CD8-positive, alpha-beta memory T cell (primary cell): Measurements from ENCODE around the gene SEMA5A. TPM values are rescaled to one million over a fixed set of nuclear protein-coding genes. Genes with fewer than 3 reads are reported as not detected.

Source experiments
- CTCF ChIA-PET: fragments of 350-600 bp; sonication (Branson Sonifier 250); formaldehyde crosslinking; loops from one replicate; lab custom pipeline; 2021; ENCODE audit warnings: antibody characterized with exemption; lab: Charles Lee
- POLR2A ChIA-PET: fragments of 350-600 bp; sonication (Branson Sonifier 250); formaldehyde crosslinking; loops from one replicate; lab custom pipeline; 2021; ENCODE audit warnings: antibody characterized with exemption; lab: Charles Lee
- DNase-seq, 5 donors: peaks; one replicate each; pipeline versions ENCODE4 v3.0.0 to v3.0.0-alpha.2; 2020 to 2022; ENCODE audit warnings: mixed read lengths in 1 of 5
- H3K27ac ChIP-seq: one replicate; pipeline ENCODE4 v1.7.0; 2013; ENCODE audit warnings: low read depth, mild to moderate bottlenecking, low read length, moderate library complexity
- H3K27me3 ChIP-seq: 2 replicates; pipeline ENCODE4 v1.7.0; 2013; ENCODE audit warnings: low read length, mild to moderate bottlenecking; ENCODE audit not compliant: insufficient read depth, poor library complexity, severe bottlenecking
- H3K36me3 ChIP-seq: 2 replicates; pipeline ENCODE4 v1.7.0; 2013; ENCODE audit warnings: mild to moderate bottlenecking, low read length, moderate library complexity; ENCODE audit not compliant: insufficient read depth
- H3K4me1 ChIP-seq: 2 replicates; pipeline ENCODE4 v1.7.0; 2013; ENCODE audit warnings: mild to moderate bottlenecking, low read length, moderate library complexity; ENCODE audit not compliant: insufficient read depth
- H3K4me3 ChIP-seq: 2 replicates; pipeline ENCODE4 v1.7.0; 2013; ENCODE audit warnings: mild to moderate bottlenecking, low read length
- H3K9me3 ChIP-seq: 2 replicates; pipeline ENCODE4 v1.7.0; 2013; ENCODE audit warnings: mild to moderate bottlenecking, low read length
- H3K27ac Mint-ChIP-seq, 8 donors: one replicate each; pipeline ENCODE4 v1.8.0; 2020 to 2021; ENCODE audit warnings: mixed read lengths in 8 of 8, mild to moderate bottlenecking in 6 of 8, inconsistent platforms in 3 of 8, moderate library complexity in 3 of 8
- H3K27me3 Mint-ChIP-seq, 2 donors: one replicate each; pipeline ENCODE4 v1.8.0; 2020 to 2021; ENCODE audit warnings: mixed read lengths in 2 of 2, mild to moderate bottlenecking in 1 of 2, moderate library complexity in 1 of 2
- H3K36me3 Mint-ChIP-seq, 3 donors: one replicate each; pipeline ENCODE4 v1.8.0; 2020 to 2021; ENCODE audit warnings: mixed read lengths in 3 of 3, inconsistent platforms in 1 of 3, mild to moderate bottlenecking in 1 of 3
- H3K4me1 Mint-ChIP-seq, 3 donors: one replicate each; pipeline ENCODE4 v1.8.0; 2020 to 2021; ENCODE audit warnings: mixed read lengths in 3 of 3, inconsistent platforms in 1 of 3, mild to moderate bottlenecking in 1 of 3
- H3K4me3 Mint-ChIP-seq, 7 donors: one replicate each; pipeline ENCODE4 v1.8.0; 2020 to 2021; ENCODE audit warnings: mixed read lengths in 7 of 7, mild to moderate bottlenecking in 6 of 7, moderate library complexity in 4 of 7, inconsistent platforms in 2 of 7
- H3K9me3 Mint-ChIP-seq, 5 donors: one replicate each; pipeline ENCODE4 v1.8.0; 2020 to 2022; ENCODE audit warnings: mixed read lengths in 5 of 5, mild to moderate bottlenecking in 3 of 5, moderate library complexity in 2 of 5, inconsistent platforms in 1 of 5
- polyA plus RNA-seq: library from polyadenylated mRNA; unstranded; fragments of 300-500 nt; fragmentation: Illumina TruSeq; gene quantifications from one replicate; pipeline ENCODE4 v1.2.3, GENCODE V29; 2021
- total RNA-seq, 2 experiments: library from RNA; stranded (reverse); gene quantifications; one replicate each; pipeline ENCODE4 v1.2.3, GENCODE V29; 2021

SEMA5A gene
- total and polyA plus RNA-seq, 3 experiments from 2014 or later: not detected

DNA sequence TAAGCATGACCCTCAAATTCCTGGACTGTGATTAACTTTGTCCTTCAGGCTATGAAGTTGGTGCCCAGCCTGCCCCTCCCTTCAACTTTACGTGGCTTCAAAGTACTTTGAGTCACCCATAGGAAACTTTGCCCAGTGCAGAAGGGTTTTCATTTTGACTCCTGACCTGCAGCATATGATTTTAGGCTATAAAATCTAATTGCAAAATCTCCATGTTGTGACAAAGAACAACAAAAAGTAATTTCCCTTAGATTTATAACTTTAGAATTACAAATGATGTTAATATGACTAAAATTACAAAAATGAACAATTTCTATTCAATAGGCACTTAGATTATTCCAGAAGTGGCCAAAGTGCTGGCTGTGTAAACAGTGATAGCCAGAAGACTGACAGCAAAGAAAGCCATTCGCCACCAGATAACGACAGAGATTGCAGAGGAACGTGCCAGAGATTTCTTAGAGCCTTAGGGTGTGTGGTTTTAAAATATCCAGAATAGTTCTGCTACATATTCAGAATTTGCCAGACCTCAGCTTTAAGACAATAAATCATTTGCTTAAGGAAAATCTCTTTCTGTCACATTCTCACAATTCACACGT is 197.4 kb downstream of the SEMA5A start:
- no peaks in the 10 kb centered on the region for H3K27me3 Mint-ChIP-seq
- H3K27ac Mint-ChIP-seq: no peak overlapping the region
- Histone ChIP-seq H3K27me3 (no peaks in the 10 kb centered on the region), H3K4me3 (no peak overlapping the region), H3K4me1 (no peaks in the 10 kb centered on the region), H3K9me3 (no peaks in the 10 kb centered on the region), H3K36me3 (no peaks in the 10 kb centered on the region), H3K27ac (no peak overlapping the region)
- no peak for DNase-seq
- no peak overlapping the region for H3K4me3 Mint-ChIP-seq
- peaks cover 0 to 8% (median 4%) of the 10 kb centered on the region in 5 donors for H3K9me3 Mint-ChIP-seq
- POLR2A ChIA-PET: no interaction called here
- CTCF ChIA-PET: no interaction called here
- no peaks in the 10 kb centered on the region for H3K4me1 Mint-ChIP-seq
- H3K36me3 Mint-ChIP-seq: no peaks in the 10 kb centered on the region

DNA sequence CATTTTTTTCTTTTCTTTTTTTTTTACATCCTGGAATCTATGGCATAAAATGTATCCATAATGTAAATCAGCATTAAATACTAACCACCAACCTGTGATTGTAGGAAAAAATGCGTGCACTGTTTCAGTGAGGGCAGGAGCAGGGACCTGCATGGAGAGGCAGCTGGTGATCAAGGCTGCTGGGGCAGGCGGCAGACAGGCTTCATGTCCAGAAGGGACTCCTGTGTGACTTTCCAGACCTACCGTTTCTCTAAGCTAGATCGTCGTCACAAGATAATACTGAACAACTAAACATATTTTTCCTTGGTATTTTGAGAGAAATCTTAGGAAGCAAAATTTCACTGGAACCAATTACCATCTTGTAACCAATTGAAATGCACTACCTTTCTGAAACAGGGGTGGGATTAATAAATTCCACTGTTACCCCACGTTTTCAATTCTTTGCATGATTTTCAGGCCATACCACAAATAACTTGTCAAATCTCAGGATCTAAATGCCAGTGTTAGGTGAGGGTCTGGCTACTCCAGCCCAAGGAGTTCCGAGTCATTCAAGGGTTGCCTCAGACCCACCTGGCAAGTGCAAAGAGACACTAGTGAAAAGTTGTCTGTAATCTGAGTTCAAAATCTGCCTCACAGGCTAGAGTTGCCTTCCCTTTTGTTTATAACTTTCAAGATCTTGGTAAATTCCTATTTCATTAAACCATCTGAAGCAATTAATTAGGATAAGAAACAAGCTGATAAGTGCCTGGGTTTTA is 198.2 kb downstream of the SEMA5A start:
- no peak overlapping the region for H3K27ac Mint-ChIP-seq
- CTCF ChIA-PET: no interaction called here

DNA sequence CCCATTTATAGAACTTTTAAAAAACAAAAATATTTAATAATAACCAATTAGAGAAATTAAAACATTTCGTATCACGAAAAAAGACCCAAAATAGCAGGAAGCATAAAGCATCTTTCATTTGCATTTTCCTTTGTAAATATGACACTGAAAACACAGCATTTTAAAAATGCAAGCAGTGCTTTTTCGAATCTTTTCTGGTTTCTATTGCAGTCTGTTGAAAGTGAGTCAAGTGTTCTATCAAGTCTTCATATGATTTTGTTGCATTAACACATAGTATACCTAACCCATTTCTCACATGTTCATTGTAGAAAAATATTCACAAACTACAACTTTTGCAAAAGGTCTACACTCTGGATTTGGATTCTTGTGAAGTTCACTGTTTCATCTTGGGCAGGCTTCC is 198.8 kb downstream of the SEMA5A start:
- Histone ChIP-seq H3K36me3 (no peaks in the 10 kb centered on the region), H3K27ac (no peak overlapping the region), H3K27me3 (no peaks in the 10 kb centered on the region), H3K4me3 (no peak overlapping the region), H3K9me3 (no peaks in the 10 kb centered on the region), H3K4me1 (no peaks in the 10 kb centered on the region)
- Mint-ChIP-seq H3K27me3 (no peaks in the 10 kb centered on the region), H3K27ac (no peak overlapping the region), H3K36me3 (no peaks in the 10 kb centered on the region), H3K4me3 (no peak overlapping the region), H3K9me3 (peaks cover 0 to 9% (median 2%) of the 10 kb centered on the region in 5 donors), H3K4me1 (no peaks in the 10 kb centered on the region)
- ChIA-PET POLR2A (no interaction called here), CTCF (no interaction called here)
- DNase-seq: no peak

More for the DNA sequence above, 198.2 kb downstream of the SEMA5A start:
- DNase-seq: no peak
- no peaks in the 10 kb centered on the region for H3K4me1 Mint-ChIP-seq
- Histone ChIP-seq H3K36me3 (no peaks in the 10 kb centered on the region), H3K4me3 (no peak overlapping the region), H3K27me3 (no peaks in the 10 kb centered on the region), H3K27ac (no peak overlapping the region), H3K4me1 (no peaks in the 10 kb centered on the region), H3K9me3 (no peaks in the 10 kb centered on the region)
- H3K4me3 Mint-ChIP-seq: no peak overlapping the region
- POLR2A ChIA-PET: no interaction called here
- peaks cover 0 to 12% (median 2%) of the 10 kb centered on the region in 5 donors for H3K9me3 Mint-ChIP-seq
- no peaks in the 10 kb centered on the region for H3K36me3 Mint-ChIP-seq
- H3K27me3 Mint-ChIP-seq: no peaks in the 10 kb centered on the region

DNA sequence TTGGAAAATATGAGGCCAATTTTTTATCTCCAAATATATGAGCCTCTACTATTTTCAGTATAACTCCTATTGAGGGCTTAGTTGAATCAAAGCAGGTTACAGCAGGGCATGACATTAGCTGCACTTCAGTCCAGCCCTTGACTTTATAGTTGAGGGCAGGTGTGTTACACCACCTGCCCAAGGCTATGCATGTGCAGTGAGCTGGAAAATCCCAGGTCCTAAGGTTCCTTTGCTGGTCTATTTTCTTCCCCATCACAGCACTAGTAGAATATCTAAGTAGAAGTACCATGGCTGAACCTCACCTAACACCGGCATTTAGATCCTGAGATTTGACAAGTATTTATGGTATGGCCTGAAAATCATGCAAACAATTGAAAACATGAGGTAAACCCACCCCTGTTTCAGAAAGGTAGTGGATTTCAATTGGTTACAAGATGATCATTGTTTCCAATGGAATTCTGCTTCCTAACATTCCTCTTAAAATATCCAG is 201.1 kb downstream of the SEMA5A start:
- no peaks in the 10 kb centered on the region for H3K4me1 Mint-ChIP-seq
- no peak for DNase-seq
- H3K36me3 ChIP-seq: no peaks in the 10 kb centered on the region
- H3K4me1 ChIP-seq: no peaks in the 10 kb centered on the region
- H3K27me3 ChIP-seq: no peaks in the 10 kb centered on the region
- no peaks in the 10 kb centered on the region for H3K9me3 ChIP-seq
- no peak overlapping the region for H3K4me3 ChIP-seq
- ChIA-PET POLR2A (no interaction called here), CTCF (no interaction called here)
- H3K27ac Mint-ChIP-seq: no peak overlapping the region
- H3K4me3 Mint-ChIP-seq: no peak overlapping the region
- H3K27ac ChIP-seq: no peak overlapping the region
- peaks cover 0 to 10% (median 2%) of the 10 kb centered on the region in 5 donors for H3K9me3 Mint-ChIP-seq
- no peaks in the 10 kb centered on the region for H3K36me3 Mint-ChIP-seq
- no peaks in the 10 kb centered on the region for H3K27me3 Mint-ChIP-seq

DNA sequence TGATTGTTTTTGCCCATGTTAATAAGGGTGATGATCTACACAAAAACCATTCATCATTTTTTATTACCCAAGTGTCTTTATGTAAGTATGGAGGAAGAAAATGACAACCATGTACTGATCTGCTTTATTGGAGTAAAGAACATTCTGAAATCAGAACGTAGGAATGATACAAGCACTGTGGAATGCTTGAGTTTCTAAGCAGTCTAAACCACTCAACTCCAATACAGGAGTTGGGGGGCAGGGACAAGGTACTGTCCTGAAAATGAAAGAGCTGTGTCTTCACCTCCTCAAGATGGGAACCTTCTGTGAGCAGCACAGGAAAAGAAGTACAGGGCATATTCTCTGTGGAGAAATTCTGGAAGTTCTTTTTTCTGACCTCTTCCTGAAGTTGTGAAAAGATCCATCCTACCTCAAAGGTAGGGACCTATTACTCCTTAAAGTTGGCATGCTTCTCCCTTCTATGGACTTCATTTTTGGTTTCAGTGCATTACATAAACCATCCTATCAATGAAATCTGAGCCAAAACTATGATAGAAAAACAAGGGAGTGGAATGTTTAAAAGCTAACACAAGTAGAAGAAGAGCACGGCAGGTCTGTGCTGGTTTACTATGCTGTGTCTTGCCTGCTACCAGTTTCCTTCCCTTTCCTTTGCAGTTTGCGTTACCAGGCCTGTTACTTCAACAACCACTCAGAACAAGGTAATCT is 202.6 kb downstream of the SEMA5A start:
- Mint-ChIP-seq H3K27ac (no peak overlapping the region), H3K4me1 (no peaks in the 10 kb centered on the region), H3K4me3 (no peak overlapping the region), H3K27me3 (no peaks in the 10 kb centered on the region), H3K36me3 (no peaks in the 10 kb centered on the region), H3K9me3 (peaks cover 0 to 18% (median 3%) of the 10 kb centered on the region in 5 donors)
- ChIA-PET POLR2A (no interaction called here), CTCF (no interaction called here)
- Histone ChIP-seq H3K27ac (no peak overlapping the region), H3K4me3 (no peak overlapping the region), H3K4me1 (no peaks in the 10 kb centered on the region), H3K27me3 (no peaks in the 10 kb centered on the region), H3K9me3 (no peaks in the 10 kb centered on the region), H3K36me3 (no peaks in the 10 kb centered on the region)
- no peak for DNase-seq

DNA sequence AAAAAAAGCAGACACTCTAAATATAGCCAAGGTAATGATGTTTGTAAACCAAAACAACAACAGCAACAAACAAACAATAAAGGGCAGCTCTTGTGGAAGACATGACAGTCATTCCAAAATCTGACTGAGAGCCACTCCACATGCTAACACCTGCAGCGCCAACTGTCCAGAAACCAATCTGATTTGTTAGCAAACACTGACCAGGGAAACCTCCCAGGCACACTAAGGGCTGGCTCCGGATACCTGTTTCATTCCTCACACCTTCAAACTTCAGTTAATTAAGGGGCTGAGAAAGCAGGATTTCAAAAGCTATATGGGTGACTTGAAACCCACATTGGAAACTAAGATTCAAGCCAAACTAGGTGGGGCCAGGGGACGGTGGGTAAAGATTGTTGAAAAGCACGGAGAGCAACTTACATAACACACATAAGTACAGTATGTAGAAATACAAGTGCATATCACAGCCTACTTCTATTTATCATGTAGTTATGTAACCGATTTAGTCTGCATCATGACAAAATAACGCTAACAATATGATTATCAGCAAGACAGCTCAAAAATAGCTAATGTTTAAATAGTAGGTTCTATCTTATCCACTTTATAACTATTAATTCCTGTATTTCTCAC is 203.6 kb downstream of the SEMA5A start:
- ChIA-PET POLR2A (no interaction called here), CTCF (interaction anchor here (1.1 kb wide), 1 partner anchor 16 kb away, joined by 3 read pairs; no protein-coding TSS in a partner anchor)
- Histone ChIP-seq H3K27ac (no peak overlapping the region), H3K9me3 (no peaks in the 10 kb centered on the region), H3K4me3 (no peak overlapping the region), H3K27me3 (no peaks in the 10 kb centered on the region), H3K36me3 (no peaks in the 10 kb centered on the region), H3K4me1 (no peaks in the 10 kb centered on the region)
- DNase-seq: no peak
- Mint-ChIP-seq H3K9me3 (peaks cover 0 to 18% (median 3%) of the 10 kb centered on the region in 5 donors), H3K4me3 (no peak overlapping the region), H3K27me3 (no peaks in the 10 kb centered on the region), H3K27ac (no peak overlapping the region), H3K4me1 (no peaks in the 10 kb centered on the region), H3K36me3 (no peaks in the 10 kb centered on the region)

DNA sequence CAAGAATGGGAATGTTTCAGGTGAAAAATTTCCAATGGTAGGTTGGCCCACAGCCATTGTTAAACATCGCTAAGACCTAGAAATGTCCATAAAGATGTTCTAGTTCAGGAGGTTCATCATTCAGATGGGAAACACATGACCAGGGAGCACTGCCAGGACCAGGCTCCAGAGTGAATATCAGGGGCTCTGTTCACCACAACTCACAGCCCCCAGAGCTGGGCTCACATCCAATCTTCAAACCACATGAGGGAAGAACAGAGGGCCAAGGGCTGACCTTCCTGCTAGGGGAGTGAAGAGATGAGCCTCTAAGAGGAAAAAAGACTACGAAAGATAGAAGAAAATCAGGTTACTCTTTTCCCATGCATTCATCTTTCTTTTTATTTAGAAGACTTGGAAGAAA is 205.8 kb downstream of the SEMA5A start:
- POLR2A ChIA-PET: no interaction called here
- peaks cover 4 to 18% (median 7%) of the 10 kb centered on the region in 5 donors for H3K9me3 Mint-ChIP-seq

More for the DNA sequence above, 205.8 kb downstream of the SEMA5A start:
- no peaks in the 10 kb centered on the region for H3K27me3 Mint-ChIP-seq
- no peaks in the 10 kb centered on the region for H3K36me3 Mint-ChIP-seq
- H3K4me1 Mint-ChIP-seq: no peaks in the 10 kb centered on the region
- no peaks in the 10 kb centered on the region for H3K27me3 ChIP-seq
- no peak overlapping the region for H3K27ac Mint-ChIP-seq
- no peak for DNase-seq
- no peaks in the 10 kb centered on the region for H3K9me3 ChIP-seq
- no peaks in the 10 kb centered on the region for H3K36me3 ChIP-seq
- CTCF ChIA-PET: no interaction called here
- H3K4me3 Mint-ChIP-seq: no peak overlapping the region
- H3K4me3 ChIP-seq: no peak overlapping the region
- no peaks in the 10 kb centered on the region for H3K4me1 ChIP-seq
- H3K27ac ChIP-seq: no peak overlapping the region
